Gastroesophageal sphincter (tissue), 3 donors: Measurements from ENCODE around the gene NEDD9.

Source experiments
- CTCF ChIP-seq, 4 experiments: fragments of 200-600 bp in 2 of 4; fragments of 450-650 bp in 2 of 4; sonication (generic) in 1 of 4; IDR thresholded peaks; one replicate each; pipeline ENCODE4 v1.5.1; 2017 to 2019; ENCODE audit warnings: antibody characterized with exemption in 4 of 4, mild to moderate bottlenecking in 2 of 4, moderate library complexity in 2 of 4
- EP300 ChIP-seq: sonication (generic); formaldehyde crosslinking; IDR thresholded peaks from one replicate; pipeline ENCODE4 v1.6.1; 2017; ENCODE audit warnings: antibody characterized with exemption, mild to moderate bottlenecking
- POLR2A ChIP-seq, 2 donors: fragments of 450-650 bp; IDR thresholded peaks; one replicate each; pipeline ENCODE4 v1.6.1; 2017; ENCODE audit warnings: antibody characterized with exemption in 2 of 2, mild to moderate bottlenecking in 2 of 2, moderate library complexity in 1 of 2
- POLR2AphosphoS5 ChIP-seq: sonication (generic); formaldehyde crosslinking; IDR thresholded peaks from one replicate; pipeline ENCODE4 v1.6.1; 2017; ENCODE audit warnings: antibody characterized with exemption

- no peak for TF ChIP-seq POLR2A (IDR thresholded peaks at IDR 0.05)
- no peak for TF ChIP-seq CTCF (IDR thresholded peaks at IDR 0.05)
- no peak for TF ChIP-seq EP300
- no peak for TF ChIP-seq POLR2AphosphoS5
Measured at GRCh38 chr6:11242711-11243110, 10.2 kb upstream of the NEDD9 start.
